Gastrocnemius medialis (tissue), 4 donors: Measurements from ENCODE around the gene ZNF324.

ENCODE experiments used
- CTCF ChIP-seq, 5 experiments: fragments of 450-650 bp in 3 of 5; fragments of 200-600 bp in 2 of 5; sonication (generic) in 2 of 5; IDR thresholded peaks in 4 of 5; conservative IDR thresholded peaks in 1 of 5; 1 replicate in 4 of 5; 2 replicates in 1 of 5; pipeline ENCODE4 v1.5.1; 2016 to 2019; ENCODE audit warnings: antibody characterized with exemption in 5 of 5, mild to moderate bottlenecking in 3 of 5, moderate library complexity in 3 of 5
- POLR2A ChIP-seq, 2 donors: fragments of 450-650 bp; IDR thresholded peaks; one replicate each; pipeline ENCODE4 v1.6.1; 2017; ENCODE audit warnings: antibody characterized with exemption in 2 of 2, mild to moderate bottlenecking in 2 of 2, moderate library complexity in 2 of 2

GRCh38 chr19:58451358-58452101 is 15.3 kb upstream of the ZNF324 start, which contains the start of gene ZNF324B:
- TF ChIP-seq CTCF (IDR thresholded peaks at IDR 0.05 in 4 of 5, conservative IDR thresholded peaks at IDR 0.05 in 1 of 5), result no peak
- TF ChIP-seq POLR2A (IDR thresholded peaks at IDR 0.05), result peak; percentile 72 to 85
